ENCODE data around the gene GRK3.
"Not testable (repeated sequence)": the region's sequence is repeated elsewhere in the genome, so short reads cannot be mapped to it uniquely, and the experiment has no call there.

GRK3 gene

GRCh38 chr22:25564320-25564978 lies at the start of gene GRK3:
TSS of gene GRK3 (plus strand) at chr22:25564675. CDS start at chr22:25565041, 366 bp downstream.
- DNase-seq (ENCODE audit: low spot score) = peak; percentile 54

DNA sequence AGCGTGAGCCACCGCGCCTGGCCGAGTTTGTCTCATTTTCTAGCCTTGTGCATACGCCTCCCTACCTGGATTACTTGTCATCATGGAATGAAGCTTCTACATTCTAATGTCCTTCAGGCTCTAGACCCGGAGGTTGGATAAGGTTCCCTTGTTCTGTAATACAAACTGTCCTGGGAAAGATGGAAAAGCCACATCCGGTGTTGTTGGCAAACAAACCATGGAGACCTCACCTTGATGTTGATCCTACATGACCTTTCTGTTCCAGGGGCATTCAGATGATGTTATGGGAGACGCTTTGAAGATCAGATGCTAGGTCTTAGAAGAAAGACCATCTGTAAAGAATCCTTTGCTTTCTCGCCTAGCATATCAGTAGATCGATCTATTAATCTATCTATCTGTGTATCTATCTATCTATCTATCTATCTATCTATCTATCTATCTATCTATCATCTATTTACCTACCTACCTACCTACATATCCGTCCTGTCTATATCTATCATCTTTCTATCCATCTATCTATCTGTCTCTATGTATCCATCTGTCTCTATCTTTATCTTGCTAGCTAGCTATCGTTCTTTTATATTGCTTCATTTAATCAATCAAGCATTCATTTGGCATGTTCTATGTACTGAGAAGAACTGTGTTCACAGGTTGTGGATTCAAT lies 46.3 kb upstream of the GRK3 start:
- no peak for DNase-seq (ENCODE audit: low spot score)

GRCh38 chr22:25525376-25525775 lies 39.1 kb upstream of the GRK3 start:
- no peak for DNase-seq (ENCODE audit: low spot score)

DNA sequence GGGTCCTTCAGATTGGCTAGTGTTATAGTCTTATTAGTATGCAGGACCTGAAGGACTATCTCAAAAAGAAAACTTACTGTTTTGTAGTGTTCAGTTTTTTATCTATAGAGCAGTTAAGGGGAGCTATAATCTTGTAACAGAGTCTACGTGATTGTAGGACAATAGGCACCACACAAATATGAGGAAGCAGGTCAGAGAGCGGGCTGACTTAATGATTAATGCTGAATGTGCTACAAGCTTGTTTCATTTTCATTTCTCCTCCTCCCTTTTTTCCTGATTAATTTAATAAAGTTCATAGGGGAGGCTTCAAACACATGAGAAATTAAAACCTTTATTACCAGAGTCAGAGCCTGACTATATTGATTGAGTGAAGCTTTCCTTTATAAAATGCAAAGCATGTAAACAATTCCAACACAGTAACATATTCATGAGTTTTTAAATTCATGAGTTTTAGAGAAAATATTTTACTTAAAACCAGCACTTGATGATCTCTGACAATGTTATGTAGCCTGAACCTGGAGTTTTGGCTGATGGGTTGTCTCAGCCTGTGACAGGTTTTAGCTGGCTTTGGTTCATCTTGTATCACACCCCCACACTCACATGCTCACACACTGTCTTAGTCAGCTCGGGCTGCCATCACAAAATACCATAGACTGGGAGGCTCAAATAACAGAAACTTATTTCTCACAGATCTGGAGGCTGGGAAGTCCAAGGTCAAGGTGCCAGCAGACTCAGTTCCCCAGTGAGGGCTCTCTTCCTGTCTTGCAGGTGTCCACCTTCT lies 38.5 kb upstream of the GRK3 start:
- not testable (repeated sequence) for DNase-seq (ENCODE audit: low spot score)

- DNase-seq (ENCODE audit: low spot score) = not testable (repeated sequence)
Observed at GRCh38 chr22:25527016-25527415, 37.5 kb upstream of the GRK3 start.

DNA sequence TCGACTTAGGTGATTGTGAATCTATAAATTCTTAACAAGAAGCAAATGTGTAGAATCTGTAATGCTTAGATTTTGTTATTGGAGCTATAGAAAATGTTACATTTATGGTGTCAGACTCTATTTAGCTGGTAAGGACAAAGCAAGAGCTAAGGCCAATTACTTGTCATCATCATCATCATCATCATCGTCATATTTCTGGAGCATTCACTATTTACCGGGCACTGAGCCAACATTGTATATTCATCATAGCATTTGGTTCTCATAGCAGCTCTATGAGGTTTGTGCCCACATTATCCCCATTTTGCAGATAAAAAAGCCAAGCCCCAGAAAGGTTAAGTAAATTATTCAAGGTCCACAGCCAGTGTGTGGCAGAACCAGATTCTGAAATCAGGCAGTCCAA lies 36.4 kb upstream of the GRK3 start:
- not testable (repeated sequence) for DNase-seq (ENCODE audit: low spot score)

DNA sequence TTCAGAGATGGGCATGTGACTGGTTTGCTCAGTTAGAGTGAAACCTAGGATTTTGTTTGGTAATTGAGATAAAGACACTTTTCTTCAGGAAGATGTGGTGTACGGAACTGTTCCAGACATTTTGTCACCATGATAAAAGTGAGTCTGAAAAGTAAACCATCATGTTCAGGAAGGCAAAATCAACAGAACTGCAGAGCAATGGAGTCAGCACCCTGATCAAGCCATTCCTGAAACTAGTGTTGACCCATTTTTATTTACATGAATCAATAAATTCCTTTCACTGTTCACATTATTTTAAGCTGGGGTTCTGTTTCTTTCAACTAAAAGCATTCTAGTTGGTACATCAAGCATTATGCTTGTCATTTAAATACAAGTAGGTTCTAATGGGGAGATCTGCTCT lies 35.4 kb upstream of the GRK3 start:
- DNase-seq (ENCODE audit: low spot score) = not testable (repeated sequence)

GRCh38 chr22:25529541-25530137 lies 34.8 kb upstream of the GRK3 start:
- DNase-seq (ENCODE audit: low spot score) = not testable (repeated sequence)

GRCh38 chr22:25531677-25532076 lies 32.8 kb upstream of the GRK3 start:
- not testable (repeated sequence) for DNase-seq (ENCODE audit: low spot score)

DNA sequence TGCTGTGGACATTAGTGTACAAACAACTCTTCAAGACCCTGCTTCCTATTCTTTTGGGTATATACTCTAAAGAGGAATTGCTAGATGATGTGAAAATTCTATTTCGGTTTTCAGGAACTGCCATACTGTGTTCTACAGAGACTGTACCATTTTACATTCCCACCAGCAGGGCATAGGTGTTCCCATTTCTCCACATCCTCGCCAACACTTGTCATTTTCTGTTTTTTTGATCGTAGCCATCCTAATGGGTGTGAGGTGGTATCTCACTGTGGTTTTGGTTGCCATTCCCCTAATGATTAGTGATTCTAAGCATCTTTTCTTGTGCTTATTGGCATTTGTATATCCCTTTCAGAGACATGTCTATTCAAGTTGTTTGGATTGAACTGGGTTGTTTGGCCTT lies 29.8 kb upstream of the GRK3 start:
- DNase-seq (ENCODE audit: low spot score) = no peak

DNA sequence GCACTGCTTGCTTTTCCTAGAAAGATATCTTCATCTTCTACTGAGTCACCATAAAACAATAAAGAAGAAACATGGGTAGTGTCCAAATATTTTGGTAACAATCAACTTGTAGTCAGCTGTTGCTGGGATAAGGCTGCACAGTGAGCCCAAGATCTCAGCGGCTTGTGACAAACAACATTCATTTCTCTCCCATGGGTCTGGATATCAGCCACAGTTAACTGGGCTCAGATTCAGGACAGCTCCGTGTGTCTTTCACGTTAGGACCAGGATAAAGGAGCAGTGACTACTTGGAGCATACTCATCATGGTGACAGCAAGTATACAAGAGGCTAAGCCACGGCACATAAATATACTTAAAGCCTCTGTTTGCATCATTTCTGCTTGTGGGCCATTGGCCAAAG lies 27.9 kb upstream of the GRK3 start:
- DNase-seq (ENCODE audit: low spot score) = peak; percentile 45

- no peak for DNase-seq (ENCODE audit: low spot score)
Observed at GRCh38 chr22:25540166-25540907, 24.1 kb upstream of the GRK3 start.

DNA sequence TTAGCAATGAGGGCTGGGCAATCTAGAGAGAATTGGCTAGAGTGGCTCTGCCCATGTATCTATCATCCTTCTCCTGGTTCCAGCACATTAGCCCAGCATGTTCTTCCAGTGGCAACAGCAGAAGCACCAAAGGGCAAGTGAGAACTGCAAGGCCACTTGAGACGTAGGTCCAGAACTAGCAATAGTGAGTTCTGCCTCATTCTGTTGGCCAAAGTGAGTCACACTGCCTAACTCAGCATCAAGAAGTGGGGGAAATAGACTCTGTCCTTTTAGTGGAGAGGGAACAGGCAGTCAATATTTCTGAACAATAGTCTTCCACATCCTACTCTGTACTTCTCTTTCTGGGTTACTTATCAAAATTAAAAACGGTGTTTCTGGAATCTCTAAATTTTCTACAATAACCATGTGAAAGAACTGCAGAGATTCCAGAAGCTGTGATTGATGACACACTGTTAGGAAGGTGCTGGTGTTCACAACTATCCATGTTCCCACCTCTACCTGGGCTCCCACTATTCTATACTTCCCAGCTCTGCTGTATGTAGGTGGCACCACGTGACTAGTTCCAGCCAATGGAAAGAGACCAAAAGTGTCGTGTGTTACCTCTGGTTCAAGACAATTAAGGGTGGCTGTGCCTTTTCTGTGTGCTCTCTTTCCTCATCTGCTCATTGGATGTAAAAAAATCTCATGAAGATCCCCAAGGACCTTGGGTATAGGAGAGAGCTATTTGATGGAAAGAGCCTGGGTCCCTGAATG lies 23.4 kb upstream of the GRK3 start:
- DNase-seq (ENCODE audit: low spot score) = no peak

DNA sequence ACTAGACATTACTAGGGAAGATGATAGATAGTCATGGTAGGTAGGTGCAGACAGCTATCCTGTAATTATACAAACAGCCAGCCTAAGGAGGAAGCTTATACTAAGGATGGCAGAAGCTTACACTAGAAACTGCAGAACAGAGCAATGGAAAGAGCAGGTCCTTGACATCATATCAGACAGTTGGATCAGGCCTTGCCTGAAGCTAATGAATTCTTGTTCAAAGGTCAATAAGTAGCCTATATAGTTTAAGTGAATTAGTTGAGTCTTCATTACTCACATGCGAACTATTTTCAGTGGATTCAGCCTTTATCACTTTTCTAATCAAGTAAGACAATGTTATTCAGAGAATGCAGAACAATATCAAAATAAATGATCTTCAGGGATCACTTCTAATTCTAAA lies 22.3 kb upstream of the GRK3 start:
- no peak for DNase-seq (ENCODE audit: low spot score)

DNA sequence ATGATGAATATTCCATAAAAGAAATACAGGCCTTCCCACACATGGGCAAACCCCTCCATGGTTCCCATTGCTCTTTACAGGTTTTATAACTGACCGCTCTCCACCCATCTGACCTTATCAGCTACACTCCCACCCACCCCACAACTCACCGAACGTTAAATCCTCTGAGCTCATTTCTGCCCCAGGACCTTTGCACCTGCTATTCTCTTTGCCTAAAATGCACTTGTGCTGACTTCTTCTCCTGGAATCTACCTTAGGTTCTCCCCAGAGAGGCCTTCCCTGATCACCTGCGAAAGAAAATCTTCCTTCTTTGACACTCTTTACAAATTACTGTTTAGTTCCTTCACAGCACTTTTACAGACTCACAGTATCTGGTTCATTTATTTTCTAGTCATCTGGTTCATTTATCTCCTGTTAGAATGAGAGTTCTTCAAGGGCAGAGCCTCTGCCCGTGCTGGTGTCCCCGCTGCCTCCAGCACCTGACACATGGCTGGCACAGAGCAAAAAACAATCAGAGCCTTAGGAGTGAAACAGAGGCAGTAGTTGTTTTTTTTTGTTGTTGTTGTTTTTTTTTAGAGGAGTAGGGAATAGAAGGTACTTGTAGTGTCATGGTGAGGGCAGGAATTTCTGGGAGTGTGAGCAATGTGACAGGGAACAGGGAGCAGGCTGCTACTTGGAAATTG lies 21.6 kb upstream of the GRK3 start:
- DNase-seq (ENCODE audit: low spot score) = no peak

DNA sequence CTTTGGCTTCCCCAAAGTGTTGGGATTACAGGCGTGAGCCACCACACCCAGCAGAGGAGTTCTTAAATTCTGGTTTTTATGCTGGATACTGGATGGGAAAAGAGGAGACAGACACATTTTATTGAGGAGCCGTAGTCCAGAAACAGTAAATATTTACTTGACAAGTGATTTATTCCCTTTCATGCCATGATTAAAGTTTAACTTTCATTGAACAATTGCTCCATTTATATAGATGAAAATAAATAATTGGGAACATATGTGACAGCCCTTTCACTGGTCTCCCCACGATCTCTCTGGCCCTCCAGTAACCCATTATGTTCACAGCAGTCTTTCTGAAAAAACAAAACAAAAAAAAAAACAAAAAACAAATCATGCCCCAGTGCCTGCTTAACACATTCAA lies 19.3 kb upstream of the GRK3 start:
- DNase-seq (ENCODE audit: low spot score) = no peak

GRCh38 chr22:25545672-25546071 lies 18.8 kb upstream of the GRK3 start:
- no peak for DNase-seq (ENCODE audit: low spot score)

GRCh38 chr22:25546242-25546641 lies 18.2 kb upstream of the GRK3 start:
- no peak for DNase-seq (ENCODE audit: low spot score)

DNA sequence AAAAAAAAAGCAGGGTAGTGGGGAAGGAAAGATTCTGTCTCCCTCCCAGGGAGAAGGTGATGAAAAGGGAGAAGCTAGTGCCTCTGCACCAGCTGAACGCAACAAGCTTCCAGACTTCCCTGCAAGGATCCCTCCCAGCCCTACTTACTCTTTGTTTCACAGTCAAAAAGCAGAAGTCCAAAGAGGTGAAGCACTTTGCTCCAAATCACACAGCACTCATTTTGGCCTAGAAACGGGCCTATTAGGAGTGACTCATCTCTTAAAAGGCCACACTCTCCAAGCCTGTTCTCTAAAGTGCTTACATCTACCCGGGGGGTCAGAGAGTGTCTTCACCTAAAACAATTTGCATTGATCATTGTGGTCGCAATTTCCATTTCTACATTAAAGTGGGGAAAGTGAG lies 17.7 kb upstream of the GRK3 start:
- no peak for DNase-seq (ENCODE audit: low spot score)

- no peak for DNase-seq (ENCODE audit: low spot score)
Observed at GRCh38 chr22:25548866-25549464, 15.5 kb upstream of the GRK3 start.
